ENCODE results near the gene LINGO3. TPM values are rescaled to one million over a fixed set of nuclear protein-coding genes. Genes with fewer than 3 reads are reported as not detected.

Gene LINGO3
- total RNA-seq, 2 donors from 2014 or later = not detected

- H3K4me1 ChIP-seq = peaks cover 40% of the 10 kb centered on the region
- TF ChIP-seq POLR2A (IDR thresholded peaks at IDR 0.05) (no peak), CTCF (IDR thresholded peaks at IDR 0.05) (no peak)
- no peaks in the 10 kb centered on the region for H3K9me3 ChIP-seq
- peak overlapping the region in 3 of 4 donors; percentile 95 to 100 (median 99) for H3K27ac ChIP-seq
- peaks cover 0 to 2% of the 10 kb centered on the region in 2 donors for H3K36me3 ChIP-seq (replicated peaks in 1 of 2; ENCODE audit: insufficient read depth in 1 of 2, low read depth in 2 of 2)
- intact Hi-C loops (cut with DNase I) = no loop called here
- H3K4me3 ChIP-seq = peak overlapping the region; percentile 99 to 100
- H3K27me3 ChIP-seq = no peaks in the 10 kb centered on the region
- no peak for ATAC-seq
- DNase-seq = no peak
- 1 to 6% methylated on average over 14 to 19 of the region's 19 CpGs for WGBS, 2 donors
Measured at GRCh38 chr19:2268861-2269243, 39.1 kb downstream of the LINGO3 start.

- intact Hi-C loops (cut with DNase I) = no loop called here
- 78 to 83% methylated on average over 4 of the region's 4 CpGs for WGBS, 2 donors
- no peak for DNase-seq
- Histone ChIP-seq H3K4me3 (no peak overlapping the region), H3K36me3 (replicated peaks in 1 of 2; ENCODE audit: insufficient read depth in 1 of 2, low read depth in 2 of 2) (peaks cover 0 to 2% of the 10 kb centered on the region in 2 donors), H3K27ac (peak overlapping the region in 1 of 4 donors; percentile 100), H3K9me3 (no peaks in the 10 kb centered on the region), H3K27me3 (no peaks in the 10 kb centered on the region), H3K4me1 (peaks cover 36% of the 10 kb centered on the region)
- TF ChIP-seq POLR2A (IDR thresholded peaks at IDR 0.05) (no peak), CTCF (IDR thresholded peaks at IDR 0.05) (no peak)
- no peak for ATAC-seq
Measured at GRCh38 chr19:2268480-2268830, 39.5 kb downstream of the LINGO3 start.

- Histone ChIP-seq H3K27ac (peak overlapping the region in 1 of 4 donors; percentile 36), H3K27me3 (no peaks in the 10 kb centered on the region), H3K36me3 (replicated peaks in 1 of 2; ENCODE audit: insufficient read depth in 1 of 2, low read depth in 2 of 2) (no peaks in the 10 kb centered on the region), H3K9me3 (no peaks in the 10 kb centered on the region), H3K4me1 (peaks cover 15% of the 10 kb centered on the region), H3K4me3 (no peak overlapping the region)
- no peak for ATAC-seq
- peak; percentile 70 to 85 (median 80) for DNase-seq
- TF ChIP-seq CTCF (IDR thresholded peaks at IDR 0.05) (no peak), POLR2A (IDR thresholded peaks at IDR 0.05) (no peak)
- intact Hi-C loops (cut with DNase I) = no loop called here
- WGBS, 2 donors = 45 to 54% methylated on average over 16 to 18 of the region's 18 CpGs
Measured at GRCh38 chr19:2266183-2266993, 41.6 kb downstream of the LINGO3 start.

- intact Hi-C loops (cut with DNase I) = no loop called here
- TF ChIP-seq POLR2A (IDR thresholded peaks at IDR 0.05) (no peak), CTCF (IDR thresholded peaks at IDR 0.05) (peak in 6 of 7 experiments; percentile 30 to 53 (median 42))
- WGBS, 2 donors = 44 to 62% methylated on average over 5 to 7 of the region's 7 CpGs
- no peaks in the 10 kb centered on the region for H3K36me3 ChIP-seq (replicated peaks in 1 of 2; ENCODE audit: insufficient read depth in 1 of 2, low read depth in 2 of 2)
- no peaks in the 10 kb centered on the region for H3K27me3 ChIP-seq
- ATAC-seq (no peak), DNase-seq (peak in 3 of 4 donors; percentile 51 to 68 (median 53))
- no peak overlapping the region for H3K4me3 ChIP-seq
- H3K4me1 ChIP-seq = peaks cover 3% of the 10 kb centered on the region
- no peak overlapping the region for H3K27ac ChIP-seq
- no peaks in the 10 kb centered on the region for H3K9me3 ChIP-seq
Measured at GRCh38 chr19:2261438-2262172, 46.3 kb downstream of the LINGO3 start.
